Tibial nerve (tissue), 3 donors: ENCODE measurements around the gene DIABLO.

Experiments
- CTCF ChIP-seq, 5 experiments: fragments of 200-600 bp in 3 of 5; fragments of 450-650 bp in 2 of 5; sonication (generic) in 3 of 5; IDR thresholded peaks; one replicate each; pipeline ENCODE4 v1.5.1; 2016 to 2019; ENCODE audit warnings: antibody characterized with exemption in 5 of 5, mild to moderate bottlenecking in 3 of 5, moderate library complexity in 2 of 5
- POLR2A ChIP-seq, 2 donors: fragments of 450-650 bp; IDR thresholded peaks; one replicate each; pipeline ENCODE4 v1.6.1; 2017; ENCODE audit warnings: antibody characterized with exemption in 2 of 2, mild to moderate bottlenecking in 2 of 2, moderate library complexity in 2 of 2

DNA sequence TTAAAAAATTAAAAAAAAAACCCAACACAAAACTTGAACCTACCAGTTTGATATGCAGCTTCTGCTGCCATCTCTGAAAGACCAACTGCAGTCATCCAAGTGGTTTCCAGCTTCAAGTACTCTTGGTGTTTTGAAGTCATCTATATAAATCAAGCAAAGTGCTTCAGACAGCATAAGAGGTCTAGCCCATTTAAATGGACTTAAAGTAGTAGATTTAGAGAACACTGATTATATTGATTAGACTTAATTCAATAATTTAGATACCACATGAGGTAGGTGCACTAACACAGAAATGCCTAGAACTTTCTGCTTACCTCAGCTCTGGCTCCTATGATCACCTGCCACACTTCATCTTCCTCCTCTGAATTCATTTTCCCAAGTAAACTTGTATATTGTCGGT, 9.4 kb downstream of the DIABLO start:
- TF ChIP-seq CTCF (IDR thresholded peaks at IDR 0.05) = no peak
- no peak for TF ChIP-seq POLR2A (IDR thresholded peaks at IDR 0.05)
